ENCODE data around the gene XCR1.

DNA sequence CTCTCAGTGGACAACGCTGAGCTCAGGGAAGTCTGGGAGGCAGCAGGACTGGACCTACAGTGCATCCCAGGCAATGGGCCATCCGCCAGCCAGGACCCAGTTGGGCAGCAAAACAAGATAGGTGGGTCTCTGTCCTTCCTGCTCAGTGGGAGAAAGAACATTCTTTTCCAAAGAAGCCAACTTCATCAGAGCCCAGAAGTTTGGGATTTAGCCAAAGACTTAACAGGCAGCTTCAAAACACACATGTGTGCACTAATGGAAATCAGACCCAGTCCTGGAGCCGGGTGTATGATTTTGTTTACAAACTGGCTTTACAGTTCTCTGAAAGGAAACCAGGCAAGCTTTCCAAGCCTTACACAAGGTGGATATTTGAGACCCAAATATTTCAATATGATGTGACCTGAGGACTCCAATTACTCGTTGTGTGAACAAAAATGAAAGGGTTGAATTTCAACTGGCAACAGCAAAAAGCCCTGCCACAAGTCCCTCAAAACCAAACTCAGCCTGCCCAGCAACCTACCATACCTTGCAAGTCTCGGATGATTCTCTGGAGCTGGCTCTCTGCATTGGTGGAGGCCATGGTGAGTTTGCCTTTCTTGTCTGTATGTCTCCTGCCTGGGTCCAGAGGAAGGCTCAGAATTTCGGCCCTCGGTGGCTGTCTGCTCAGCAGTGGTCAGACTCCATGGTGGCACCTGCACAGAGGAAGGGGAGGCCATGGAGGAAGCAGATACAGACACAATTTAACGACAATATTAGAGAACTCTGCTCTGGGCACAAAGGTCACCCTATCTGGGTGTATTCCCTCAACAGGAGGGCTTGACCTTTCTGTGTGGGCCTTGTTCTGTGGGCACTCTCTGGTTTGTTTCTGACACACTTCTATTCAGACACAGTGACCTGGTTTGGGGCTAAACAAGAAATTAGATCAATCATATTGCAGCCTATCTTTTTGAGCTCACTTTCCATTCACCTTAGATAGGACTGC lies 42.7 kb downstream of the XCR1 start:
- no peak for TF ChIP-seq CTCF (IDR thresholded peaks at IDR 0.05; ENCODE audit: insufficient read depth, low read length, poor library complexity, severe bottlenecking)
- no peak for TF ChIP-seq EZH2phosphoT487 (conservative IDR thresholded peaks at IDR 0.05; ENCODE audit: low read length)

All from SU-DHL-6 (cell line).